ENCODE results near the gene NNMT. TPM values are rescaled to one million over a fixed set of nuclear protein-coding genes. Genes with fewer than 3 reads are reported as not detected.
A peak's percentile ranks its signal among the peaks of the same experiment; 100 is the strongest.

Gene NNMT
- polyA plus RNA-seq, 1 donor from 2014 or later = not detected

GRCh38 chr11:114256967-114257286, 39.3 kb upstream of the NNMT start:
- Histone ChIP-seq H3K27ac (ENCODE audit: low read length) (no peak overlapping the region), H2AFZ (ENCODE audit: low read depth, low read length) (no peak overlapping the region), H3K9ac (ENCODE audit: low read length) (no peak overlapping the region)

GRCh38 chr11:114257621-114258558, 38.3 kb upstream of the NNMT start:
- Histone ChIP-seq H3K36me3 (ENCODE audit: insufficient read depth, low read length) (no peaks in the 10 kb centered on the region), H4K20me1 (ENCODE audit: insufficient read depth) (no peaks in the 10 kb centered on the region), H3K27ac (ENCODE audit: low read length) (no peak overlapping the region), H3F3A (ENCODE audit: insufficient read depth, low read length, poor library complexity, severe bottlenecking) (no peaks in the 10 kb centered on the region), H3K79me2 (replicated peaks; ENCODE audit: insufficient read depth, low read length) (no peaks in the 10 kb centered on the region), H3K9me3 (ENCODE audit: low read length) (no peaks in the 10 kb centered on the region), H2AFZ (ENCODE audit: low read depth, low read length) (no peak overlapping the region), H3K4me3 (ENCODE audit: low read length) (no peak overlapping the region), H3K4me2 (ENCODE audit: low read length) (no peak overlapping the region), H3K27me3 (ENCODE audit: insufficient read depth, low read depth, low read length) (no peaks in the 10 kb centered on the region), H3K9me2 (ENCODE audit: insufficient read depth, low read length) (no peaks in the 10 kb centered on the region), H3K9ac (ENCODE audit: low read length) (no peak overlapping the region)
- TF ChIP-seq POLR2AphosphoS5 (IDR thresholded peaks at IDR 0.05) = no peak
- TF ChIP-seq RAD21 (conservative IDR thresholded peaks at IDR 0.05) = no peak
- TF ChIP-seq TAF1 (IDR thresholded peaks at IDR 0.05; ENCODE audit: low read depth) = no peak
- no peak for TF ChIP-seq EP300 (conservative IDR thresholded peaks at IDR 0.05; ENCODE audit: poor library complexity, severe bottlenecking)
- peak; percentile 37 for TF ChIP-seq CTCF (IDR thresholded peaks at IDR 0.05; ENCODE audit: poor library complexity, severe bottlenecking)
- TF ChIP-seq EZH2 (IDR thresholded peaks at IDR 0.05; ENCODE audit: borderline replicate concordance, insufficient read depth, low read length, poor library complexity, severe bottlenecking) = no peak
- TF ChIP-seq SMC3 (conservative IDR thresholded peaks at IDR 0.05; ENCODE audit: poor library complexity) = peak; percentile 34

More at GRCh38 chr11:114256967-114257286, 39.3 kb upstream of the NNMT start:
- Histone ChIP-seq H3K4me3 (ENCODE audit: low read length) (no peak overlapping the region), H3K9me2 (ENCODE audit: insufficient read depth, low read length) (no peaks in the 10 kb centered on the region), H3K36me3 (ENCODE audit: insufficient read depth, low read length) (no peaks in the 10 kb centered on the region), H3K9me3 (ENCODE audit: low read length) (no peaks in the 10 kb centered on the region), H3K27me3 (ENCODE audit: insufficient read depth, low read depth, low read length) (no peaks in the 10 kb centered on the region), H3K4me2 (ENCODE audit: low read length) (no peak overlapping the region), H3K79me2 (replicated peaks; ENCODE audit: insufficient read depth, low read length) (no peaks in the 10 kb centered on the region), H3F3A (ENCODE audit: insufficient read depth, low read length, poor library complexity, severe bottlenecking) (no peaks in the 10 kb centered on the region), H4K20me1 (ENCODE audit: insufficient read depth) (no peaks in the 10 kb centered on the region)
- TF ChIP-seq EZH2 (IDR thresholded peaks at IDR 0.05; ENCODE audit: borderline replicate concordance, insufficient read depth, low read length, poor library complexity, severe bottlenecking) = no peak
- no peak for TF ChIP-seq SMC3 (conservative IDR thresholded peaks at IDR 0.05; ENCODE audit: poor library complexity)
- no peak for TF ChIP-seq POLR2AphosphoS5 (IDR thresholded peaks at IDR 0.05)
- TF ChIP-seq CTCF (IDR thresholded peaks at IDR 0.05; ENCODE audit: poor library complexity, severe bottlenecking) = no peak
- TF ChIP-seq TAF1 (IDR thresholded peaks at IDR 0.05; ENCODE audit: low read depth) = no peak
- TF ChIP-seq EP300 (conservative IDR thresholded peaks at IDR 0.05; ENCODE audit: poor library complexity, severe bottlenecking) = no peak
- TF ChIP-seq MXI1 (conservative IDR thresholded peaks at IDR 0.05; ENCODE audit: poor library complexity, severe bottlenecking) = no peak
- no peak for TF ChIP-seq RAD21 (conservative IDR thresholded peaks at IDR 0.05)
- TF ChIP-seq, protein P1, sequence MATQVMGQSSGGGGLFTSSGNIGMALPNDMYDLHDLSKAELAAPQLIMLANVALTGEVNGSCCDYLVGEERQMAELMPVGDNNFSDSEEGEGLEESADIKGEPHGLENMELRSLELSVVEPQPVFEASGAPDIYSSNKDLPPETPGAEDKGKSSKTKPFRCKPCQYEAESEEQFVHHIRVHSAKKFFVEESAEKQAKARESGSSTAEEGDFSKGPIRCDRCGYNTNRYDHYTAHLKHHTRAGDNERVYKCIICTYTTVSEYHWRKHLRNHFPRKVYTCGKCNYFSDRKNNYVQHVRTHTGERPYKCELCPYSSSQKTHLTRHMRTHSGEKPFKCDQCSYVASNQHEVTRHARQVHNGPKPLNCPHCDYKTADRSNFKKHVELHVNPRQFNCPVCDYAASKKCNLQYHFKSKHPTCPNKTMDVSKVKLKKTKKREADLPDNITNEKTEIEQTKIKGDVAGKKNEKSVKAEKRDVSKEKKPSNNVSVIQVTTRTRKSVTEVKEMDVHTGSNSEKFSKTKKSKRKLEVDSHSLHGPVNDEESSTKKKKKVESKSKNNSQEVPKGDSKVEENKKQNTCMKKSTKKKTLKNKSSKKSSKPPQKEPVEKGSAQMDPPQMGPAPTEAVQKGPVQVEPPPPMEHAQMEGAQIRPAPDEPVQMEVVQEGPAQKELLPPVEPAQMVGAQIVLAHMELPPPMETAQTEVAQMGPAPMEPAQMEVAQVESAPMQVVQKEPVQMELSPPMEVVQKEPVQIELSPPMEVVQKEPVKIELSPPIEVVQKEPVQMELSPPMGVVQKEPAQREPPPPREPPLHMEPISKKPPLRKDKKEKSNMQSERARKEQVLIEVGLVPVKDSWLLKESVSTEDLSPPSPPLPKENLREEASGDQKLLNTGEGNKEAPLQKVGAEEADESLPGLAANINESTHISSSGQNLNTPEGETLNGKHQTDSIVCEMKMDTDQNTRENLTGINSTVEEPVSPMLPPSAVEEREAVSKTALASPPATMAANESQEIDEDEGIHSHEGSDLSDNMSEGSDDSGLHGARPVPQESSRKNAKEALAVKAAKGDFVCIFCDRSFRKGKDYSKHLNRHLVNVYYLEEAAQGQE (IDR thresholded peaks at IDR 0.05; ENCODE audit: borderline replicate concordance) = no peak
